ENCODE results near the gene DNAJB8. TPM values are rescaled to one million over a fixed set of nuclear protein-coding genes. Genes with fewer than 3 reads are reported as not detected.

DNAJB8 gene
- total RNA-seq, 4 donors from 2014 or later: not detected

GRCh38 chr3:128420720-128421438 is 45.8 kb downstream of the DNAJB8 start:
- Histone ChIP-seq H3K27ac (no peak overlapping the region), H3K4me3 (no peak overlapping the region), H3K9me3 (no peaks in the 10 kb centered on the region), H3K27me3 (no peaks in the 10 kb centered on the region), H3K36me3 (no peaks in the 10 kb centered on the region), H3K4me1 (no peaks in the 10 kb centered on the region)
- TF ChIP-seq CTCF (IDR thresholded peaks at IDR 0.05) (no peak), POLR2A (IDR thresholded peaks at IDR 0.05) (no peak), EP300 (IDR thresholded peaks at IDR 0.05) (no peak), POLR2AphosphoS5 (IDR thresholded peaks at IDR 0.05) (no peak)
- WGBS: 87% methylated on average over 7 of the region's 12 CpGs
- no peak for DNase-seq (ENCODE audit: low spot score in 2 of 2)

- TF ChIP-seq POLR2AphosphoS5 (IDR thresholded peaks at IDR 0.05) (no peak), POLR2A (IDR thresholded peaks at IDR 0.05) (no peak), CTCF (IDR thresholded peaks at IDR 0.05) (no peak), EP300 (IDR thresholded peaks at IDR 0.05) (no peak)
- Histone ChIP-seq H3K36me3 (no peaks in the 10 kb centered on the region), H3K27ac (no peak overlapping the region), H3K9me3 (no peaks in the 10 kb centered on the region), H3K4me1 (no peaks in the 10 kb centered on the region), H3K27me3 (no peaks in the 10 kb centered on the region), H3K4me3 (no peak overlapping the region)
- DNase-seq (ENCODE audit: low spot score in 2 of 2): no peak
- 87% methylated on average over 7 of the region's 7 CpGs for WGBS
Measured at GRCh38 chr3:128420289-128420688, 46.4 kb downstream of the DNAJB8 start.

- no peaks in the 10 kb centered on the region for H3K27me3 ChIP-seq
- H3K27ac ChIP-seq: no peak overlapping the region
- H3K4me1 ChIP-seq: no peaks in the 10 kb centered on the region
- TF ChIP-seq CTCF (IDR thresholded peaks at IDR 0.05) (no peak), POLR2A (IDR thresholded peaks at IDR 0.05) (no peak), EP300 (IDR thresholded peaks at IDR 0.05) (no peak), POLR2AphosphoS5 (IDR thresholded peaks at IDR 0.05) (no peak)
- H3K4me3 ChIP-seq: no peak overlapping the region
- H3K9me3 ChIP-seq: no peaks in the 10 kb centered on the region
- WGBS: 97% methylated on average over 4 of the region's 4 CpGs
- no peak for DNase-seq (ENCODE audit: low spot score in 2 of 2)
- no peaks in the 10 kb centered on the region for H3K36me3 ChIP-seq
Measured at GRCh38 chr3:128419311-128419710, 47.4 kb downstream of the DNAJB8 start.

GRCh38 chr3:128418900-128419299 is 47.8 kb downstream of the DNAJB8 start:
- H3K36me3 ChIP-seq: no peaks in the 10 kb centered on the region
- H3K4me3 ChIP-seq: no peak overlapping the region
- no peak for DNase-seq (ENCODE audit: low spot score in 2 of 2)
- H3K27ac ChIP-seq: no peak overlapping the region
- 84% methylated on average over 2 of the region's 2 CpGs for WGBS
- H3K4me1 ChIP-seq: no peaks in the 10 kb centered on the region
- TF ChIP-seq POLR2A (IDR thresholded peaks at IDR 0.05): no peak
- TF ChIP-seq POLR2AphosphoS5 (IDR thresholded peaks at IDR 0.05): no peak
- TF ChIP-seq EP300 (IDR thresholded peaks at IDR 0.05): no peak
- no peak for TF ChIP-seq CTCF (IDR thresholded peaks at IDR 0.05)
- no peaks in the 10 kb centered on the region for H3K9me3 ChIP-seq
- no peaks in the 10 kb centered on the region for H3K27me3 ChIP-seq

- Histone ChIP-seq H3K9me3 (no peaks in the 10 kb centered on the region), H3K36me3 (no peaks in the 10 kb centered on the region), H3K4me3 (no peak overlapping the region), H3K27me3 (no peaks in the 10 kb centered on the region), H3K27ac (no peak overlapping the region), H3K4me1 (no peaks in the 10 kb centered on the region)
- no peak for TF ChIP-seq POLR2AphosphoS5 (IDR thresholded peaks at IDR 0.05)
- TF ChIP-seq POLR2A (IDR thresholded peaks at IDR 0.05): no peak
- no peak for TF ChIP-seq CTCF (IDR thresholded peaks at IDR 0.05)
- no peak for TF ChIP-seq EP300 (IDR thresholded peaks at IDR 0.05)
- WGBS: 57% methylated on average over 7 of the region's 12 CpGs
- no peak for DNase-seq (ENCODE audit: low spot score in 2 of 2)
Measured at GRCh38 chr3:128416578-128417211, 50.0 kb downstream of the DNAJB8 start.
